Lower leg skin (tissue), 4 donors: ENCODE results near the gene RTP5. TPM values are rescaled to one million over a fixed set of nuclear protein-coding genes. Genes with fewer than 3 reads are reported as not detected.

Experiments
- DNase-seq, 2 donors: peaks; one replicate each; pipeline ENCODE4 v3.0.0-alpha.2; 2019; ENCODE audit warnings: low spot score in 2 of 2
- H3K4me3 ChIP-seq: fragments of 200-600 bp; sonication (generic); 2 replicates; pipeline ENCODE4 v1.5.1; 2017; ENCODE audit warnings: mild to moderate bottlenecking, low read depth; ENCODE audit not compliant: poor library complexity, severe bottlenecking
- CTCF ChIP-seq, 3 donors: fragments of 450-650 bp; IDR thresholded peaks; one replicate each; pipeline ENCODE4 v1.5.1; 2016; ENCODE audit warnings: antibody characterized with exemption in 3 of 3, mild to moderate bottlenecking in 3 of 3, moderate library complexity in 2 of 3
- POLR2A ChIP-seq, 2 donors: fragments of 450-650 bp; IDR thresholded peaks; one replicate each; pipeline ENCODE4 v1.6.1; 2016 to 2017; ENCODE audit warnings: antibody characterized with exemption in 2 of 2, mild to moderate bottlenecking in 1 of 2, moderate library complexity in 1 of 2
- WGBS, 2 donors: methylation state at CpG; one replicate each; pipeline ENCODE4 v1.1.5; 2018; 5-methylcytosine and 5-hydroxymethylcytosine counted together
- intact Hi-C: fragments of 100-400 bp; cut with DNase I; formaldehyde crosslinking; loops from one replicate; pipeline ENCODE4 v1.15.0; 2023; ENCODE audit warnings: low total_unique reads
- total RNA-seq, 4 donors: library from RNA; depleted of rRNA; stranded (reverse); fragments of >200 nt; gene quantifications; one replicate each; pipeline ENCODE4 v1.1.0, GENCODE V29; 2016

Gene RTP5
- total RNA-seq, 4 donors from 2014 or later: 0.10 to 0.23 TPM; not detected in 2

- WGBS, 2 donors: 58% methylated on average over 13 of the region's 13 CpGs
- TF ChIP-seq POLR2A (IDR thresholded peaks at IDR 0.05) (no peak), CTCF (IDR thresholded peaks at IDR 0.05) (no peak)
- peak in 1 of 2 donors; percentile 66 for DNase-seq
- intact Hi-C loops: no loop called here
- no peak overlapping the region for H3K4me3 ChIP-seq
Observed at GRCh38 chr2:241837197-241837965, 32.1 kb upstream of the RTP5 start.

- no peak overlapping the region for H3K4me3 ChIP-seq
- 68 to 69% methylated on average over 28 of the region's 28 CpGs for WGBS, 2 donors
- intact Hi-C loops: no loop called here
- DNase-seq: peak in 1 of 2 donors; percentile 80
- TF ChIP-seq POLR2A (IDR thresholded peaks at IDR 0.05) (no peak), CTCF (IDR thresholded peaks at IDR 0.05) (no peak)
Observed at GRCh38 chr2:241841181-241842066, 28.1 kb upstream of the RTP5 start.

GRCh38 chr2:241842067-241842415 is 27.5 kb upstream of the RTP5 start:
- TF ChIP-seq CTCF (IDR thresholded peaks at IDR 0.05) (no peak), POLR2A (IDR thresholded peaks at IDR 0.05) (no peak)
- intact Hi-C loops: no loop called here
- H3K4me3 ChIP-seq: no peak overlapping the region
- peak in 1 of 2 donors; percentile 83 for DNase-seq
- 67 to 69% methylated on average over 11 of the region's 11 CpGs for WGBS, 2 donors

GRCh38 chr2:241842620-241843211 is 26.8 kb upstream of the RTP5 start:
- 61 to 70% methylated on average over 29 of the region's 29 CpGs for WGBS, 2 donors
- intact Hi-C loops: no loop called here
- TF ChIP-seq POLR2A (IDR thresholded peaks at IDR 0.05) (no peak), CTCF (IDR thresholded peaks at IDR 0.05) (no peak)
- peak; percentile 59 to 95 for DNase-seq
- H3K4me3 ChIP-seq: no peak overlapping the region

GRCh38 chr2:241843321-241844065 is 26.0 kb upstream of the RTP5 start:
- intact Hi-C loops: no loop called here
- WGBS, 2 donors: 69 to 71% methylated on average over 25 to 29 of the region's 52 CpGs

More at GRCh38 chr2:241843321-241844065, 26.0 kb upstream of the RTP5 start:
- peak in 1 of 2 donors; percentile 86 for DNase-seq
- no peak overlapping the region for H3K4me3 ChIP-seq
- TF ChIP-seq POLR2A (IDR thresholded peaks at IDR 0.05) (no peak), CTCF (IDR thresholded peaks at IDR 0.05) (no peak)
